Right forelimb (tissue), 1 donor: ENCODE data around the gene LRRK2.
"Not testable (repeated sequence)": the region's sequence is repeated elsewhere in the genome, so short reads cannot be mapped to it uniquely, and the experiment has no call there.

ENCODE experiments used
- DNase-seq: peaks from one replicate; pipeline ENCODE4 v3.0.0-alpha.2; 2018

LRRK2 gene

GRCh38 chr12:40224439-40225291, at the start of gene LRRK2:
Gene LRRK2, plus strand, starts transcription at chr12:40224997. Its CDS starts 135 bp downstream, at chr12:40225132.
- peak; percentile 85 for DNase-seq

DNA sequence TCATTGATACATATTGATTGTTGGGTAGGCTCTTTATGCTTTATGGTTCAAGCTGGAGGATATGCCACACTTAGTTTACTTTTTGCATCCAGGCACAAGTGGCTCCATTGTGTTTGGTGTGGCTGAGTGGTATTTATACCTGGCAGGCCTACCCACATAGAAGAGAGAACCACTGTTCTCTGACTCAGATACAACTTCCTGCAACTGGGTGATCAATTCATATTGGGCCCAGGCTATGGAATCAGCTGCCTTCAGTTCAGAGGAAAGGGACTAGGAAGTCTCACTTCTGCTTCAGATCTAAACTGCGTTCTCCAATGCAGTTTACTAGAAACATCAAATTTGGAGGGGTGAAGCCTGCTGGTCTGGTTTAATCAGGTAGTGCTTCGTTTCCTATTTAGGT, 49.8 kb upstream of the LRRK2 start:
- DNase-seq = no peak

DNA sequence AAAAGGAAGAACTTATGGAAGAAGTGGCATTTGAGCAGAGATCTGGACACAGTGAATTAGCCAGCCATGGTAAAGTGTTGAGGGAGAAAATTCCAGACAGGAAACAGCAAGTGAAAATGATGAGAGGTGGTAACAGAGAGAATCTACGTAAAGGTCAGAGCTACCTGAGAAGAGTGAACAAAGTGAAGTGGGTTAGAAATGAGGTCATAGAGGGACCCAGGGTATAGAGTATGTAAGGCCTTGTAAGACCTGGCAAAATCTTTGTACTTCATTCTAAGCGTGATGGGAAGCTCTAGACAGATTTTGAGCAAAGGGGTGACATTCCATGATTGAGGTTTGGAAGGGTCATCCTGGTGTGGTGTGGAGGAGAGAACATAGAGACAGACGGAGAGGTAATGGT, 49.3 kb upstream of the LRRK2 start:
- no peak for DNase-seq

- DNase-seq = no peak
Observed at GRCh38 chr12:40178701-40179100, 46.1 kb upstream of the LRRK2 start.

GRCh38 chr12:40181490-40181889, 43.3 kb upstream of the LRRK2 start:
- no peak for DNase-seq

- no peak for DNase-seq
Observed at GRCh38 chr12:40183715-40184114, 41.1 kb upstream of the LRRK2 start.

GRCh38 chr12:40184493-40185302, 40.1 kb upstream of the LRRK2 start:
- no peak for DNase-seq

GRCh38 chr12:40185303-40185693, 39.5 kb upstream of the LRRK2 start:
- no peak for DNase-seq

DNA sequence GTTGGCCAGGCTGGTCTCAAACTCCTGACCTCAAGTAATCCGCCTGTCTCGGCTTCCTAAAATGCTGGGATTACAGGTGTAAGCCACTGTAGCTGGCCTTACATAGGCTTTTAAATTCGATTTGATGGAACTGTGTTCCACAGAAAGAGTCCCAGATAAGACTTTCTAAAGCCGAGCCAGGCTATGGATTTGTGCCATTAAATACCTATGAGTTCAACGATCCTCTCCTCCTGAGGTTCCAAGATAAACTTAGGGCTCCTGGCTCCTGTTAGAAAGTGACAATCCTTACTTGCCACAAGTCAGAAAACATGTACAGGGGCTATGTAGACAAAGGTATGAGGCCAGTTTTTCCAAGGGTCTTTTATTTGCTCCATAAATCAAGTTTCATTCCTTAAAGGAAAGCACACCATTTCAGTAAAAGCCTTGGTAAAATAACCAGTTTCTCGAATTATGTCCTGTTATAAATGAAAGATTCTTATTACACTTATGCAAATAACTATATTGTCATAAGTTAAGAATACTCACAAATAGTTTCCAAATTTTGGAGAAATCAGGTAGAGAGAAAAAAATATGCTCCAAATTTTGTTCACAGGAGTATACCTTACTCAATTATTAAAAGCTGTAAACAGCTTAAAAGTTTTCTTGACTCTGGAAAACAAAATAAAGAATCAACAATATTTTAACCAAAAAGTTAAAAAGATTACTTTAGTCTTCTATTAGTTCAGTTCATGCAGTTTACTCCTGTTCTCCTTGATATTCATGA, 36.1 kb upstream of the LRRK2 start:
- no peak for DNase-seq

GRCh38 chr12:40192704-40193255, 32.0 kb upstream of the LRRK2 start:
- DNase-seq = no peak

DNA sequence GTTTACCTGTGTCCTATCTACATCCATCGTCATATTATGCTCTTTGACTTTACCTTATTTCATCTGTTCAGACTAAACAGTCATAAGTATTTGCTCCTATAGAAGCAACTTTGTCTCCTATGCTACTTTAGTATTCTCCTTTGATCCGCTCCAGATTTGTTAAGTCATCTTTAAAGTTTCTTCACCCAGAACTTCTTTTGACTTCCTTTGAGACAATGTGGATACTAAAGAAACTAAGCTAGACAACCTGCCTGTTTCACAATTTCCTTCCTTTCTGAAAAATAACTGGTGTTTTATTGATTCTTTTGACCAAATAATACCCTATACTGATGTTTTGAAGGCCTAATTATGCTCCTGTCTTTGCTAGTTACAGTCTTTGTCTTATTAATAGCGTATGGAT, 30.0 kb upstream of the LRRK2 start:
- no peak for DNase-seq

DNA sequence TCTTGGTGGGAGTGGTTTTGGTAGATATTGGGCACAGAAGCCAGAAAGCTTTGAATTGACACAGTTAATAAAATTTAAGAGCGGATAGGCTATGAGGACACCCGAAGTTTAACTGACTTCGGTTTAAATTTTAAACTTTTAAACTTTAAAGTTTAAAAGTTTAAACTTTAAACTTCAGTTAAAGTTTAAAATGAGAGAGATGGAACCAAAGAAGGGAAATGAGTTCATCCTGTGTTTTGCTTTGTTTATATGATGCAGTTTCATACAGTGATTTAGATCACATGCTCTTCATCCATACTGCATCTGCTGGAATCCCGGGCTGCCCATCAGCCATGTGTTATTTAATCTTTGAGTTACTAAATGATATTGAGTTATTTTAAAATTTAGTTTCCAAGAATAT, 27.2 kb upstream of the LRRK2 start:
- DNase-seq = no peak

- no peak for DNase-seq
Observed at GRCh38 chr12:40198601-40199000, 26.2 kb upstream of the LRRK2 start.

DNA sequence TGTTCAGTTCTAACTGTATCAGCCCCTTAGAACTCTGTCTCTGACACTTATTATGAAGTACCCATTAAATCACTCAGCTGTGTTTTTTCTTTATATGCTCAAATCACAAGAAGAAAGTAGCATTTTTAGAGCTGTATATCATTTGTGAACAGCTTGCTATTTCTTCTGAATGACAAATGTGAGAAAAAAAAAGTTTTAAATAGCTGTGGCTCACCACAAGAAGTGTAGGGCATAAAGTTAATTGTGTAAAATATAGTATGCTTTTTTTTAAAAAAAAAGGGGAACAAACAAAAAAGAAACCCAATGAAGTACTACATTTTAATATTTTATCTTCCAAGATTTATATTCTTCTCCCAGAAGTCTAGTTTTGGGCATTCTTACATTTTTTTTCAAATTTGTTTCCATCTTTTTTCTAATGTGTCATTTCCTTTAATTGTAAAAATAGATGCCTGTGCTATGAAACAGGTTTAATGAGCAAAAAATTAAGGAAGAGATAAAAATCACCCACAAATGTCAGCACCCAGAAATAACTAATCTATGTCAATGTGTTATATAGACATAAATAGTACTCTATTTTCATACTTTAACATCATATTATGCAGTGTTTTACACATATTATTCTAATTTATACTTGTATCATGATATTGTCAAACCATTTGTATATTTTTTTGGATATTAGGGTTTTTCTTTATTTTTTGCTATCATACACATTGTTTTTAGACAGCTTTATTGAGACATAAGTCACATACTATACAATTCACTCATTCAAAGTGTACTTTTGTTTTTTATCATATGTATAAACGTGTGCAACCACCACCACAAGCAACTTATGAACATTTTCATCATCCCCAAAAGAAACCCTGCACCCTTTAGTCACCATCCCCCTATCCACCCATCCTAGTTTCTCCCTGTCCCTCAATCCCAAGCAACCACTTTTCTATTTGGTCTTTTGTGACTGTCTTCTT, 22.4 kb upstream of the LRRK2 start:
- DNase-seq = no peak

DNA sequence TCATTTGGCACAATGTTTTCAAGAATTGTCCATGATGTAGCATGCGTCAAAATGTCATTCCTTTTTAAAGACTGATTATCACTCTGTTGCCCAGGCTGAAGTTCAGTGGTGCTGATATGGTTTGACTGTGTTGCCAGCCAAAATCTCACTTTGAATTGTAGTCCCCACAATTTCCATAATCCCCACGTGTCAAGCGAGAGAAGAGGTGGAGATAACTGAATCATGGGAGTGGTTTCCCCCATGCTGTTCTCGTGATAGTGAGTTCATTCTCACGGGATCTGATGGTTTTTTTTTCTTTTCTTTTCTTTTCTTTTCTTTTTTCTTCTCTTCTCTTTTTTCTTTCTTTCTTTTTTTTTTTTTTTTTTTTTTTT, 21.8 kb upstream of the LRRK2 start:
- no peak for DNase-seq

GRCh38 chr12:40204337-40204736, 20.5 kb upstream of the LRRK2 start:
- no peak for DNase-seq

DNA sequence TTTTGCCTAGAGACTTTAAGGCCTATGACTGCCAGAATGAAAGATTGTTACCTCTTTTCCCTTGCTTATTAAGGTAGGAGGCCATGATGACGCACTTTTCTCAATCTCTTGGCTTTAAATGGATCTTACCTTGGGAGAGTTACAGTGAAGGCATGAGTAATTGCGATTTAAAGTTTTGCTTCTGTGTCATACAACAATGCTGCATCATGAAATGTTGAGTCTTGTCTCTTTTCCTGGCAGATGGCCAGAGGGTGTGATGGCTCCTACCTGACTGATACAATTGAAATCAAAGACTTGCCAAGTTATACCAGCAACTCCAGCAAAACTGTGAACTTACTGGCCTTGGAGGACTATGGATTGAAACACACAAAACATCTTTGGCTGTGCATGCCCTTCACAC, 17.2 kb upstream of the LRRK2 start:
- no peak for DNase-seq

- no peak for DNase-seq
Observed at GRCh38 chr12:40208707-40209446, 15.9 kb upstream of the LRRK2 start.

DNA sequence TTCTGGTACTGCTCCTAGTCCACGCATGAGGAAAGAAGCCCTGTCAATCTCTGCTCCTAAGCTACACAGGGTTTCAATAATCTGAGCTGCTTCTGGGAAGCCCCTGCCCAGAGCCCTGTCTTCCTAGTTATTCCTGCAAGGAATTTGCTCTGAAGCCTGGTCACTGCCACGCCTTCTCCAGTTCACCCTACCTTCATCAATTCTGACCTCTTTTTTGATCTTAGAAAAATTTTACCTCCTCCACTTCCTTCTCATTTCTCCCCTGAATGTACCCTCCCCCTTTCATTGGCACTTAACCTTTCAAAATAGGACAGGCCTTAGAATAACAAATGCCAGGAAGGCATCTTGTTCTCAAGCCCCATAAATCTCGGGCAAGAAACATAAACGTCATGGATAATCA, 14.9 kb upstream of the LRRK2 start:
- DNase-seq = no peak

GRCh38 chr12:40211186-40211585, 13.6 kb upstream of the LRRK2 start:
- DNase-seq = not testable (repeated sequence)

- DNase-seq = no peak
Observed at GRCh38 chr12:40212566-40212965, 12.2 kb upstream of the LRRK2 start.
